AG04449 (cell line): ENCODE measurements around the gene SASH3.

Source experiments
- CTCF ChIA-PET: fragments of 350-600 bp; formaldehyde crosslinking; extraction: SDS; loops from one replicate; lab custom pipeline; 2021; ENCODE audit warnings: antibody characterized with exemption; lab: Yijun Ruan, JAX
- POLR2A ChIA-PET: fragments of 400-600, 350-600 bp; formaldehyde crosslinking; extraction: SDS; loops from one replicate; lab custom pipeline; 2020; ENCODE audit warnings: antibody characterized with exemption, inconsistent platforms; lab: Yijun Ruan, JAX
- DNase-seq: peaks from one replicate; pipeline ENCODE4 v3.0.0-alpha.2; 2010; ENCODE audit warnings: low read depth, low spot score
- H3K4me3 ChIP-seq: 2 replicates; pipeline ENCODE4 v1.5.1; 2011; ENCODE audit warnings: low read depth, mild to moderate bottlenecking, control low read depth, low read length
- TF ChIP-seq, protein P1 (sequence below): IDR thresholded peaks from one replicate; pipeline ENCODE4 v1.5.1; 2011; ENCODE audit warnings: mild to moderate bottlenecking, moderate library complexity, low read length, control low read depth, inconsistent platforms; ENCODE audit not compliant: insufficient read depth; ENCODE audit errors: missing control alignments

The SASH3 gene

DNA sequence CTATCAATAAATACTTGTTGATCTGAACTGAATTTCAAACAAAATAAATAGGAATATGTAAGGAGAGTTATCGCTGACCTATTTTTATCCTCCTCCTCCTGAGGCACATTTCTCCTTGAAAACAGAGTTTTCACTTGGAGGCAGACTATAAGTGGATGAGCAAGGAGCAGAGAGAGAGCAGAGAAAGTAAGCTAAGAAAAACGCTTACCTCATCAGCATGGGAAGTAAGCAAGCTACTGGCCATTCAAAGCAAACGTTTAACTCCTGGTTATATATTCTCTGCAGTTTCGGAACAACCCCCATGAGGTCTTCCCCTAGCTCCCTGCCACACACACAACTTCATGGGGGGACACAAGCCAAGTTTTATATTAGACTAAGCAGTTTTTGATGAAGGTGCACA lies 50.7 kb downstream of the SASH3 start:
- ChIA-PET CTCF (interaction anchor here (0.8 to 1.5 kb wide), 2 partner anchors 104 to 229 kb away, joined by 3 to 6 read pairs; no protein-coding TSS in a partner anchor), POLR2A (no interaction called here)
- H3K4me3 ChIP-seq: no peak overlapping the region
- no peak for DNase-seq
- TF ChIP-seq, protein P1, sequence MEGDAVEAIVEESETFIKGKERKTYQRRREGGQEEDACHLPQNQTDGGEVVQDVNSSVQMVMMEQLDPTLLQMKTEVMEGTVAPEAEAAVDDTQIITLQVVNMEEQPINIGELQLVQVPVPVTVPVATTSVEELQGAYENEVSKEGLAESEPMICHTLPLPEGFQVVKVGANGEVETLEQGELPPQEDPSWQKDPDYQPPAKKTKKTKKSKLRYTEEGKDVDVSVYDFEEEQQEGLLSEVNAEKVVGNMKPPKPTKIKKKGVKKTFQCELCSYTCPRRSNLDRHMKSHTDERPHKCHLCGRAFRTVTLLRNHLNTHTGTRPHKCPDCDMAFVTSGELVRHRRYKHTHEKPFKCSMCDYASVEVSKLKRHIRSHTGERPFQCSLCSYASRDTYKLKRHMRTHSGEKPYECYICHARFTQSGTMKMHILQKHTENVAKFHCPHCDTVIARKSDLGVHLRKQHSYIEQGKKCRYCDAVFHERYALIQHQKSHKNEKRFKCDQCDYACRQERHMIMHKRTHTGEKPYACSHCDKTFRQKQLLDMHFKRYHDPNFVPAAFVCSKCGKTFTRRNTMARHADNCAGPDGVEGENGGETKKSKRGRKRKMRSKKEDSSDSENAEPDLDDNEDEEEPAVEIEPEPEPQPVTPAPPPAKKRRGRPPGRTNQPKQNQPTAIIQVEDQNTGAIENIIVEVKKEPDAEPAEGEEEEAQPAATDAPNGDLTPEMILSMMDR: no peak

DNA sequence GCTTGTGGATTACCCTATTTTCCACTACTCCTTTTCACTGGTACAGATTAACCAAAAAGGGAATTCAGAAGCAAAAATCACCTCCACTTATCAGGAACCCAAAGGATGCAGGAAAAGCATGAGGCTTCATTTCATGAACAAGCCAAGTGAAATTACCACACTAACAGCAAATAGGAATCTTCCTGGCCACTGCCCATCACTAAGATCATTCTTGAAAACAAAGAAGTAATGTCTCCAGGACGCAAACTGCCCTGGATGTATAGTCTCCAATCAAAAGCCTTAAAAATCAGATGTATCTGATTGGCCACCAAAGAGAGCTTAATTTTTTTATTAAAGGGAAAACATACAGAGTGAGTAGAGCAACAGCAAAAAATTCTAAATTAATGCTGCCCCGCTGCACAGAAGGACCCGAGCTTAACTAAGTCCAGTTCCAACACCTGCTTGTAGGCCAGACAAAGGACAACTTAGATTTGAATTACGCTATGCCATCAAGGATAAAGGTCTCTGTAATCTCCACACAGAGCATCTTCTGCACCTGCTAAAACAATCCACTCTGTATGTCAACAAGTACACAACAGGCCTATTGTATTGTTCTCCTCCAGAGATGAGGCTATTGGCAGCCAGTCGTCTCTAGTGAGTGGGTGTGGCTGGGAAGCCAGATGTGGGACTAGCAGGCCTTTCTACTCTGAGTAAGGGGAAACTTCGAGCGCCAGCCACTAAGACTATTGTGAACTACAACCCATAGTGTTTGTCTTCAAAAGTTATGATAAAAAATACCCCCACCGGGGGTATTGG lies 51.5 kb downstream of the SASH3 start:
- no peak for DNase-seq
- CTCF ChIA-PET: interaction anchor here (1.5 kb wide), 1 partner anchor 104 kb away, joined by 6 read pairs; no protein-coding TSS in a partner anchor
- no peak overlapping the region for H3K4me3 ChIP-seq
- TF ChIP-seq, protein P1: no peak
- POLR2A ChIA-PET: no interaction called here

DNA sequence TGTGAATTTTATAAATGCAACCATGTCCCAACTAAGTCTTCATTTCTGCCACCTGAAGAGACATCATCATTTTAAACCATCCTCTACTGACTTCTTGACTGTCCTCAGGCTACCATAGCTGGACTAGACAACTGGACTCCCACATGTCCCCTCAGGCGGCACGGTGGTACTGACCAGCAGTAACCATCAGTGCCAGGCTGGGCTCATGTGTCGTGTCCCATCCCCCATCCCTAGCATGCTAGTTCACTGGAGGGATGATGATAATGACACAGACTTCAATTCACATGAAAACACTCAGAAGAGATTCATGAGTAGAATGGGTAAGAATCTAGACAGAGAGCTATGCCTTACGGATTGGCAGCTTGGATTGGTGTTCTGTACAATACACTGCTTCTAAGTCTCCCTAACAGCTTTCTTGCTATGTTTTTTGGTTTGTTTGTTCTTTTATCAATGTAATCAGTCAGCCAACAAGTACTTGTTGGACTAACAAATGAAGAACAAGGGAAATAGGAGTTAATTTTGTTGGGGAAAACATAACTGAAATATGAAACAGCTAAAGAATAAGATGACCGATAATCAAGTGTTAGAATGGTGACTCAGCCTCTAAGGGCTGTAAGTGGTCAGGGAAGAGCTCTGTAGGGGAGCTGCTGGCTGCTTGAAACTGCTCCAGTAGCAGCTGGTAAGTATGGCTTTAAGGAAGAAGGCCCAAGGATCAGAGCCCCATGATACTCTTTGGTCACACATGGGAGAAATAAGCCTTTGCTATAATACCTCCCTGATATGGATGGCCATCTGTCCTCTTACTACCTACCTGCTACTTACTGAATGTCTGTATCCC lies 53.6 kb downstream of the SASH3 start:
- DNase-seq: peak; percentile 23
- H3K4me3 ChIP-seq: no peak overlapping the region
- TF ChIP-seq, protein P1: no peak
- ChIA-PET POLR2A (no interaction called here), CTCF (interaction anchor here (0.8 kb wide), 1 partner anchor 227 kb away, joined by 5 read pairs; no protein-coding TSS in a partner anchor)

DNA sequence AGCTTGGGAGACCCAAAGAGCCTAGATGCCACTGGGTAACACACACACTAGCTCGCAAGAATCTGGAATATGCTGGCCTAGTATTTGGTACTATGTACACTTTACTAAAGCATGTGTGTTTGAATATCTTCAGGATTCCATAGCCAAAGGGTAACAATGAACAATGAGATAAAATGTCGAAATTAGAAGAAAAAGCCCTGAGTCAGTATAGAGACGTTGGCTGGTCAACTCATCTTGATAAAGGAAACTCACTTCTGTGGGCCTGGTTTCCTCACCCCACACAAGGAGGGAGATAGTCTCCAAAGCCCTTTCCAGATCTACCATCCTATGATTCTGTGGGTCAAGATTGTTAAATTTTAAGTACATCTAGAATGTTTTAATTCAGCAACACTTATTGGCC lies 57.1 kb downstream of the SASH3 start:
- POLR2A ChIA-PET: no interaction called here
- CTCF ChIA-PET: no interaction called here
- TF ChIP-seq, protein P1: no peak
- DNase-seq: no peak
- H3K4me3 ChIP-seq: no peak overlapping the region

DNA sequence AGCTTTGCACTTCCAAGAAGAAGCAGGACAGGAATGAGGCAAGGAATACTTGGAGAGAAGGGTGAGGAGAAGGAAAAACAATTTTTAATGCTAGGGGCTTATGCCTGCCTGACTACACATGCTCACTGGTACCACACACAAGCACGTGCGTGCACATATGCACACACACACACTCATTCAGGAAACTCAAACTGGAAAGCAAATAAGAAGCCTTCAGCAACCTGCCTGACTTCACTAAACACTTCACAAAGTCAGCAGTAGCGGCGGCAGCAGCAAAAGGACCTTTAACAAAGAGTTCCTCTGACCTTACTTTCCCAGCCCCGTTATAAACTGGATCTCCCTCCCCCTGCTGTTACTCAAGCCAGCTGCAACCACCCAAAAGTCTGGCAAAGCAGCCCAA lies 60.6 kb downstream of the SASH3 start:
- POLR2A ChIA-PET: no interaction called here
- DNase-seq: no peak
- CTCF ChIA-PET: no interaction called here
- TF ChIP-seq, protein P1: no peak
- no peak overlapping the region for H3K4me3 ChIP-seq

DNA sequence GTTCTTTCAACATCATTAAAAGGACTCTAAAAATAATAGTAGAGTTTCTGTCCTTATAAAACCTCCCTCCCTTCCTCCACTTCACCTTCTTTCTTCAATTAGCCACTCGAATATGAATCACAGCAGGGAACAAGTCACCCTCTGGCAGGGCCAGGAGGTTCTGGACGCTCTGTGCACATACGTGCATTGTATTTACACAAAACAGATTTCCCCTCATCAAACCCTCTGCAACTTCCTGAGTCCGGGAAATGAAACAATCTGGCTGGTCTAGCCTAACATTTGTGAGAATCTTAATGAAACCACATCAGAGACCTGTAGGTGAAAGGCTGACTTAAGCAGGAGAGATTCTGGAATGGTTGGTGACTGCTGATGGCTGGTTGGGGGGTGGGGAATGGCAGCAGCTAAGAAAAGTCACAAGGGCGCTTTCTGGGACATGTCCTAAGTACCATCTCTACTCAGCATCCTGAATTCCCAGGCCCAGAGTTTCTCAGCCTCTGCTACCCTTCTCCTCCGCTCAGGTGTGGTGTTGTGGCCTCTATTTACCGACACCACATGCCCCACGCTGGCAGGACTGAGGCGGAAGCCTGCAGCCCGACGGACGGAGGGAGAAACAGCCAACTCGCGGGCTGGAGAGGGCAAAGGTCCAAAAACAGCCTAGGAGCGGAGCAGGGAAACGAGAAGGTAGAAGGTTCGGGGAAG lies 62.9 kb downstream of the SASH3 start:
- H3K4me3 ChIP-seq: peak overlapping the region; percentile 72
- POLR2A ChIA-PET: no interaction called here
- no peak for DNase-seq
- CTCF ChIA-PET: no interaction called here
- TF ChIP-seq, protein P1: no peak
